Body of pancreas (tissue), 4 donors: Measurements from ENCODE around the gene KLRK1.
"Not testable (repeated sequence)": the region's sequence is repeated elsewhere in the genome, so short reads cannot be mapped to it uniquely, and the experiment has no call there.

ENCODE experiments used
- POLR2A ChIP-seq, 3 donors: fragments of 450-650 bp; IDR thresholded peaks; one replicate each; pipeline ENCODE4 v1.6.1; 2016; ENCODE audit warnings: antibody characterized with exemption in 3 of 3, mild to moderate bottlenecking in 2 of 3
- TF ChIP-seq, protein P1 (sequence below), 7 experiments: fragments of 450-650 bp in 4 of 7; fragments of 200-600 bp in 3 of 7; sonication (generic) in 3 of 7; IDR thresholded peaks; one replicate each; pipeline ENCODE4 v1.5.1; 2016 to 2019; ENCODE audit warnings: antibody characterized with exemption in 7 of 7

DNA sequence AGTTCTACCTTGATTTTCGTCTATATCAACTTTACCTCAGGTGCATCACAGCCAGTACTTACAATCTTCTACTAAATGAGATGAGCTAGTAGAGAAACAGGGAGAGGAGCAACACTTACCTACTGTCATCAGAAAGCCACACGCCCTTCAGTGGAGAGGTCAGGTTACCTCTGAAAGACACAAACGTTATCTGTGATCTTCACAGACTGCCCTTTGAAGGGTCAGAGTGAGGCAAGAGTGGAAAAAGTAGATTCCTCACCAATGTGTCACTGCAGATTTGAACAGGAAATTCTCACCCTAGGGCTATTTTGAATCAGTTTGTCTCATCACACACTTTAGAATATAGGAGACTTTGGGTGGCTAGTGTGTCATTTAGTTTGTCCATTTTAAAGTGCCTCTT lies 32.3 kb upstream of the KLRK1 start:
- TF ChIP-seq POLR2A (IDR thresholded peaks at IDR 0.05), result not testable (repeated sequence)
- TF ChIP-seq, protein P1, sequence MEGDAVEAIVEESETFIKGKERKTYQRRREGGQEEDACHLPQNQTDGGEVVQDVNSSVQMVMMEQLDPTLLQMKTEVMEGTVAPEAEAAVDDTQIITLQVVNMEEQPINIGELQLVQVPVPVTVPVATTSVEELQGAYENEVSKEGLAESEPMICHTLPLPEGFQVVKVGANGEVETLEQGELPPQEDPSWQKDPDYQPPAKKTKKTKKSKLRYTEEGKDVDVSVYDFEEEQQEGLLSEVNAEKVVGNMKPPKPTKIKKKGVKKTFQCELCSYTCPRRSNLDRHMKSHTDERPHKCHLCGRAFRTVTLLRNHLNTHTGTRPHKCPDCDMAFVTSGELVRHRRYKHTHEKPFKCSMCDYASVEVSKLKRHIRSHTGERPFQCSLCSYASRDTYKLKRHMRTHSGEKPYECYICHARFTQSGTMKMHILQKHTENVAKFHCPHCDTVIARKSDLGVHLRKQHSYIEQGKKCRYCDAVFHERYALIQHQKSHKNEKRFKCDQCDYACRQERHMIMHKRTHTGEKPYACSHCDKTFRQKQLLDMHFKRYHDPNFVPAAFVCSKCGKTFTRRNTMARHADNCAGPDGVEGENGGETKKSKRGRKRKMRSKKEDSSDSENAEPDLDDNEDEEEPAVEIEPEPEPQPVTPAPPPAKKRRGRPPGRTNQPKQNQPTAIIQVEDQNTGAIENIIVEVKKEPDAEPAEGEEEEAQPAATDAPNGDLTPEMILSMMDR (IDR thresholded peaks at IDR 0.05), result not testable (repeated sequence)
